Renal pelvis (tissue), 4 donors: ENCODE data around the gene RAMP3. TPM values are rescaled to one million over a fixed set of nuclear protein-coding genes. Genes with fewer than 3 reads are reported as not detected.

Experiments
- DNase-seq: peaks from one replicate; pipeline ENCODE4 v3.0.0-alpha.2; 2013
- polyA plus RNA-seq, 3 donors: library from polyadenylated mRNA; unstranded; fragments of 120-200 nt; gene quantifications; one replicate each; pipeline ENCODE4 v1.2.1, GENCODE V29; 2013; ENCODE audit not compliant: insufficient read length in 3 of 3

The RAMP3 gene
- polyA plus RNA-seq, 3 donors = 8.6 to 11.0 (median 10.7) TPM

DNA sequence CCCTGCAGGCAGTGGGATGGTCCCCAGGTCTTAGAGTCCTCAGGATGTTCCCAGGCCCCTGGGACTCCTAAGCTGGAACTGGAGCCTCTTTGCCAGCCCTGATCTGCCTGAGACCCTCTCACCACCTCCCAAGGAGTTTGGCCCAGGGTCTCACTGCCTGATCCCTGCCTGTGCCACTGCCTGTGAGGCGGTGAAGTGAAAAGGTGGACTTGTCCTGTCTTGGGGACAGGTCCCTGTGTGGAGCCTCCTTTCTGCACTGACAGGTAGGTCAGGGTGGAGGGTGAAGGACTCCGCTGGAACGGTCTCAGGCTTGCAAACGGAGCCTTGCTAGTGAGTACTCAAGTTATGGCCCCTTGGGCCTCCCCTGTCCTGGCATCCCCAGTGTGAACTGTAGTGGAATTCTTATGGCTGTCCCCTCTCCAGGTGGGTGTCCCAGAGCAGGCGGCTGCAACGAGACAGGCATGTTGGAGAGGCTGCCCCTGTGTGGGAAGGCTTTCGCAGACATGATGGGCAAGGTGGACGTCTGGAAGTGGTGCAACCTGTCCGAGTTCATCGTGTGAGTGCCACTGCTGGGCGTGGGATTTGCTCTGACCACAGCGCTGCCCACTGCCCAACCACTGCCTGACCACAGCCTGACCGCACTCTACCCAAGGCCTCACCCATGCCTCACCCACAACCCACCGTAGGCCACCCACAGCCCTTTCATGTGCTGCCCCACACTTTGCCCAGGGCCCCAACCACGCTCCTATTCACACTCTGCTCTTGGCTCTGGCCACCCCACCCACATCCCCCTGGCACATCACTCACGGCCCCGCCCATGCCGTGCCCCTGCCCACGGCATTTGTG lies 19.5 kb downstream of the RAMP3 start:
- DNase-seq = no peak

DNA sequence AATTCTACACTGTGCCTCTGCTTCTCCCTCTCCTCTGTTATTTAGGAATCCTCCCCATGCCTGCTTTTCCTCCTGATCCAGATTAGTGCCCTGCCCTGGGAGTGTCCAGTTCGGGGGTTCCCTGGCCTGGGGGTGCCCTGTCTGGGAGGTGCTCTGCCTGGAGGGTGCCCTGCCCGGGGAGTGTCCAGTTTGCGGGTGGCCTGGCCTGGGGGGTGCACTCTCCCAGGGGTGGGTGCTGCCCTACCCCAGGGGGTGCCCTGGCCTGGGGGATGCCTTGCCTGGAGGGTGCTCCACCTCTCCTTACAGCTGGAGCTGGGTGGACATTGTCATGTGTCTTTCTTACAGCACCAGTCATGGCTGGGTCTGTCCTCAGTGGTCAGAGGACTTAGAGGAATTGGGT lies 20.2 kb downstream of the RAMP3 start:
- DNase-seq = no peak

DNA sequence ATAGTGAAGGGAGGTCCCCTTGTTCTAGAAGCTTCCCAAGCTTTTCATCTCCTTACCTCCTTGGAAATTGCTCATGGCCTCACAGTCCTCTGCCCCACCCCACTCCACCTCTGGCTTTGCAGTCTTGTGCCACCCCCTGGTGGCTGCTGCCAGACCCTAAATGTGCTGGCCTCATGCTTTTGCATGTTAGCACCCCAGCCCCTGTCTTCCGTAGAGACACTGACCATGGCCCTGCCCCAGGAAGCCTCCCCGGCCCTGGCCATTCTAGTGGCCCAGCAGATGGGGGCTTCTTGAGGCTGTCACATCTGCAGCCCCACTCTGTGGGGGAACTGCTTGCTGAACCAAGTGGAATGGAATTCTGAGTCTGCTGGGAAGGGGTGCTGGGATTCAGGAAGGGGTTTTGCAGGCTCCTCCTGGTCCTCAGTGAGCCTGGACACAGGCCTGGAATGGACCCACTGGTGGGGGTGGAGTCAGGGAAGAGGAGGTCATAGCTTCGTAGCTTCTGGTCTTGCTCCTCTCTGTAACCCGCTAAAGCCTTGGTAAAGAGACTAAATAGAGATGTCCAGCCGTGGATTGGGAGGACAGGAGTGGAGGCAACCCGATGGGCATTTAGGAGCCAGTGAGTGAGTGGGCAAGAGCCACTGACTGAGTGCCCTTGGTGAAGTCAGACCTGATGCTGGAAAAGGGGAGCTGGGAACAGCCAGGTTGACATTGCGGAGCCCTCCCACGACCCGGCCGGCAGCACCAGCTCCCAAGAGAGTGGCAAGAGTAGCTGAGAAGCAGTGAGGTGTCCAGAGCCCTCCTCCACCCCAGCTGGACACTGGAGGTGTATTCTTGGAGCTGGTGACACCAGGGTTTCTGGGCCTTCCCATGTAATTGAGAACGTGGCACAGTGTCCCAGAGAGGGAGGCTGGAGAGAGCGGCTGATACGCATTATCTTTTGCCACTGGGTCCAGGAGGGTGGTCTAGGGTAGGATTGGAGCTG lies 20.9 kb downstream of the RAMP3 start:
- DNase-seq = no peak

DNA sequence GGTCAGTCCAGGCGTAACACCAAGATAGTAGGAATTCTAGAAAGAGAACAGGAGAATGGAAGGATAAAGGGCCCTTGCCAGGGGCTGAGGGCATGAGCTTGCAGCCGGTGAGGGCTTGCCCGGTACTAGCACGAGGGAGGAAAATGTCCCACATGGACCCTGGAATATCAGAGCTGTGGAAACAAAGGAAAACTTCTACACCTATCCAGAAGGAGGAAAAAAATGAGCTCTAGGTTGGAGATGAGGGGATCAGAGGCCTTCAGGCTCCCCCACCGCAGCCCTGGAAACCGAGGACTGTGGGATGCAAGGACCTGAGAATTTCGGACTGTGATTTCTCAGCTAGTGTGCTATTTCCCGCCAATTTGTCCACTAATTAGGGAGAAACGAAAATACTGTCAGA lies 22.1 kb downstream of the RAMP3 start:
- no peak for DNase-seq

DNA sequence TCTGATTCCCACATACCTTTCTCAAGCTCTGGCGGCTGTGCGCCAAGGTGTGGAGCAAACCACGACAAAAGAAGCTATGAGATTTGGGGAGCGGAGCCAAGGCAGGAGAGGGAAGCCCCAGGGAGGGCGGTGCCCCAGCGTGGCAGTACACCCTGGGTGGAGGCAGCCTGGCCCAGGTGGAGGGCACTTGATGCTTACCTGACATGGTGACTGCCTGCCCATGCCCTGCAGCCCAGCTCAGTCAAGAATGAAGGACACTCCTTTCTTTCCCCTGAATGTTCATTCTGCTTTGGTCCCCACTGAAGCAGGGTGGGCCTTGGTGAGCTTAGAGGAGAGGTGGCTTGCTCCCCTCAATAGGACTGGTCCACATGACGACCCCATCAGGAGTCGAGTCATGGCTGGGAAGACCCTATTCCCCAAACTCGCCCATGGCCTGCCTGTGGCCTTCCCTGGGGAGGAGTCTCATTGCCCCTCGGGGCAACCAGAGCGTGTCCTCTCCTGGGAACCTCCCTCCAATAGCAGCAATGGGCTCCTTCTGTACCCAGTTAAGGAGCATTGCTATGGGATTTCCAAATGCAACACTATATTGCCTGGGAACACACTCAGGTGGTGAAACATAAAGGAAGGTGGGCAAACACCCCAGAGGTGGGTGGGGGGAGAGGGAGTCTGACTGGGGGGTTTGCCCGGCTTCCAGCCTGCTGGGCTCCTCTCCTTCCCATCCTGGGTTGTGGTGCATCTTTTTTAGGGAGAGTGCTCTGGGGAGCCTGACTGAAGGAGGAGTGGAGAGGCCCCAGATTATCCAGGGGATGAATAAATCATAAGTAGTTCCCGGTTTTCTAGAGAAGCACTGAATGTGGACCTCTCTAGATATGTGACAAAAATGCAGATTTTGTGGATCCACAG lies 22.7 kb downstream of the RAMP3 start:
- no peak for DNase-seq

DNA sequence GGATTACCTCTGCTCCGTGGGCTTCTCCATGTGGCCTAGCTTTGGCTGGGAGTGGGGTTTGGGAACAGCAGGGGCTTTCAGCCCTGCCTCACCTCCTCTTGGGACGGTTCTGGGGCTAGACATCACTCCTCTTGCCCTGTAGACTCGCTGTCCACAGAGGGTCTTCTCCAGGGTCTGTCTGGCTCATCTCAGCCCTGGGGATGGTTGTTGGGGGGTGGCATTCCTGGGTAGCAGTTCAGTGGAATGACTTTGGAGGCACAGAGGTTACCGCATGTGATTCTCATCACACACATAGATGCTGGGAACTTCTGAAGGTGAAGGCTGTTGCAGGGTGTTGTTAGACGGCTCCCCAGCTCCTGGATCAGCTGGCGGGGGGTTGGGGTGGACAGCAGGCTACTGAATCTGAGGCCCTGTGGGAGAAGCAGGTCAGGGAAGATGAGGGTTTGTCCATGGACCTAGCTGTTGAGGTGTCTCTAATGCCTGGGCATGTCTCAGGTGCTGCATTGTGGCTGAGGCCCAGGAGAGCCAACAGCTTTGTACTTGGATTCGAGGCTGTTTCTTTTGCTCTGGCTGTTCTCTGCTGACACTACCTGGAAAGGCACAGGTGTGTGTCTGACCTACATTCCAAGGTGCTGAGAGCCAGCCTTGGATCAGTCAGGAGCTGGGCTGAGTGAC lies 23.8 kb downstream of the RAMP3 start:
- no peak for DNase-seq

DNA sequence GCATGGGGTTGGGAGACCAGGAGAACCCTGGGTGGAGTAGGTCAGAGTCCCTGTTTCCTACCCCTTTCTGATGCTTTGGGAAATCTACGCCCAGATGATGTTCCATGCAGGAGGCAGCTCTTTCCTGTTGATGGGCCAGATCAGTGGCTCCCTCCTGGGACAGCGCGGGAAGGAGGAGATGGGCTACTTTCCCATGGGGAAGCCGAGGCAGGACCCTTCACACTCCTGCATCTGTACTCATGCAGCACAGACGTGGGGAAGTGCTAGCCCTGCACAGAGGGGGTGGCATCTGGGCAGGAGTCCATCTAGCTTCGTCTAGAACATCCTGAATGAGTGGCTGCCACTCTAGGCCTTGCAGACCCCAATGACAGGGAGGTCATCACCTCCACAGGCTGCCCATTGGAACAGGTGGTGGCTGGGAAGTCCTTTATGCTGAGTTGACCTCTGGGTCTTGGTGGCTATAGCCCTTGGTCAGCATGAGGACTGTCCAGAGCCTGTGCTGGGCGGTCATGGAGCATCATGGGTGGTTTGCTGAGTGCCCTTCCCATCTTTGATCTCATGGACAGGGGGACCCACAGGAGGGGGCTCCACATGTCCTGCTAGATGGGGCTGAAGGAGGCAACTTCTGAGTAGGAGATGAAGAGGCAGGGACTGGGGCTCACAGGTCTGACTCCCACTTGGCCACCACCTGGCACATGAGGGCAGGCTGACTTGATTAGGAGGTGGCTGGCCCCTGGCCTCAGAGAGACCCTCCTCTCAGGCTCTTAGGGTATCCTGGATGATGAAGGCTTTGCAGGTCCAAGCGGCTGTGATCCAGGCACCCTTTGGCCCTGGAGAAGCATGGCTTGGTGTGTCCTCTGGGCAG lies 24.6 kb downstream of the RAMP3 start:
- DNase-seq = no peak

DNA sequence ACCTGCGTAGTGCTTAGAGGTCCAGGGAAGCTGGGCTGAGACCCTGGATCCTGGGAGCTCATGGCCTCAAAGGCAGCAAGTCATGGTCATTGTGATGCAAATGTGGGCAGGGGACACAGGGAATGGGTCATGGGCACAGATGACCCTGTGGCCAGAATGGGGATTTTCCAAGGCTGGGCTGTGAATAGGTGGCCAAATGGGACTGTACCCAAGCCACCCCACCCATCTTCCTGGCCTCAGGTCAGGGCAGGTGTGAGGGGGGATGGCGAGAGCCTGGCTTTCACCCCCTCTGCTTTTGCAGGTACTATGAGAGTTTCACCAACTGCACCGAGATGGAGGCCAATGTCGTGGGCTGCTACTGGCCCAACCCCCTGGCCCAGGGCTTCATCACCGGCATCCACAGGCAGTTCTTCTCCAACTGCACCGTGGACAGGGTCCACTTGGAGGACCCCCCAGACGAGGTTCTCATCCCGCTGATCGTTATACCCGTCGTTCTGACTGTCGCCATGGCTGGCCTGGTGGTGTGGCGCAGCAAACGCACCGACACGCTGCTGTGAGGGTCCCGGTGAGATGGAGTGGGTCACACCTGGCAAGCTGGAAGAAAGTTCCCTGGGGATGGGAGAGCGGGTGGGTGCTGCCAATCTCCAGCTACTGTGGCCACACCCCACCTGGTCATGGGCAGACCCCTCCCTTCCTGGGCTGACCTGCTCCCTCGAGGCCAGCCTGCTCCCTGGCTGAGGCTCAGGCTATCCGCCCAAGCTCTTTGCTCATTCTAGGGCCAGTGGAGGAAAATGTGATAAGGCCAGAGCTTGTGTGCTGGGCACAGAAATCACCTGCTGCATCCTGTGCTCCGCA lies 25.5 kb downstream of the RAMP3 start:
- no peak for DNase-seq

DNA sequence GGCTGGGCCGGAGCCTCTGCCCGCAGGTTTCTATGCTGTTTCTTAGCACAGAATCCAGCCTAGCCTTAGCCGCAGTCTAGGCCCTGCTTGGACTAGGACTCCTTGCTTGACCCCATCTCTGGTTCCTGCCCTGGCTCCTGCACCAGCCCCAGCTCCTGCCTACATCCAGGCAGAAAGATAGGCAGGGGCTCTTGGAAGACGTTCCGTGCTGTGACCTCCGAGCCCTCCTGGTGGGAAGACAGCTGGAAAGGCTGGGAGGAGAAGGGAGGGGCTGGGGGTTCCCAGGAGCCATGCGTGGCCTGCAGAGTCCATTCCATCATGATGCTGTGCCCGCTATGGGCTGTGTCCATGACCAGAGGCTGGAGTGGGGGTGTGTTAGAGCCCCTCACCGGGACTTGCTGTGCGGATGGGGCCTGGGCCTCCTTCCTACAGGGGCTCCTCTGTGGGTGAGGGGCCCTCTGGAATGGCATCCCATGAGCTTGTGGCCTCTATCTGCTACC lies 26.2 kb downstream of the RAMP3 start:
- no peak for DNase-seq

DNA sequence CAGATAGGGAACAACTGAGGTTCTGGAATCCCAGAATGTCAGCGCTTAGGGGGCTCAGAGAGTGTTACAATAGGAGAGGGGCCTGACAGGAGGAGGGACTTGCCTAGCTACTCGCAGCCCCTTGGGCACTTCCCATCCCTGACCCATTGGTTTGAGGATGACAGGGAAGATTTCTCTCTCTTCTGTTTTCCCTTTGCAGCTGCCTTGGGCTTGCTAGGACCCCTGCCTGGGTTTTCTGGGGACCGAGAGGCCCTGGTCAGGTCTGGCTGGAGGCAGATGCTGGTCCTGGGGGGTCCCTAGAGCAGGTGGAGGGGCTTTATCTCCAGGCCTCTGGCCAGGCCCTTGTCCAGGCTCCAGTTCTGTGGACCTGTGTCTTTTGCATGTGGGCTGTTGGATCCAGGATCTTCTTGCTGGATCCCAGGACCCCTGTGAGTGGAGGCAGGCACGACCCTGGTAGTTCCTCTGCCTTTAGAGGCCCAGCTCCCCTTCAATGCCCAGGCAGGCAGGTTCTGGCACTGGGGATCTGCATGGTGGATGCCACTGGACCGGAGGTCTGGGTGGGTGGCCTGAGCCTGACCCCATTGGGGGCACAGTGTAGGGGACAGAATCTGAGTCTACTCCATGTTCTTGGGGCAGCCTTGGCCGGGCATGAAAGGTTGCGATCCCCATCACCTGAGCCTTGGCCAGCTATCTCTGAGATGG lies 26.9 kb downstream of the RAMP3 start:
- DNase-seq = no peak

DNA sequence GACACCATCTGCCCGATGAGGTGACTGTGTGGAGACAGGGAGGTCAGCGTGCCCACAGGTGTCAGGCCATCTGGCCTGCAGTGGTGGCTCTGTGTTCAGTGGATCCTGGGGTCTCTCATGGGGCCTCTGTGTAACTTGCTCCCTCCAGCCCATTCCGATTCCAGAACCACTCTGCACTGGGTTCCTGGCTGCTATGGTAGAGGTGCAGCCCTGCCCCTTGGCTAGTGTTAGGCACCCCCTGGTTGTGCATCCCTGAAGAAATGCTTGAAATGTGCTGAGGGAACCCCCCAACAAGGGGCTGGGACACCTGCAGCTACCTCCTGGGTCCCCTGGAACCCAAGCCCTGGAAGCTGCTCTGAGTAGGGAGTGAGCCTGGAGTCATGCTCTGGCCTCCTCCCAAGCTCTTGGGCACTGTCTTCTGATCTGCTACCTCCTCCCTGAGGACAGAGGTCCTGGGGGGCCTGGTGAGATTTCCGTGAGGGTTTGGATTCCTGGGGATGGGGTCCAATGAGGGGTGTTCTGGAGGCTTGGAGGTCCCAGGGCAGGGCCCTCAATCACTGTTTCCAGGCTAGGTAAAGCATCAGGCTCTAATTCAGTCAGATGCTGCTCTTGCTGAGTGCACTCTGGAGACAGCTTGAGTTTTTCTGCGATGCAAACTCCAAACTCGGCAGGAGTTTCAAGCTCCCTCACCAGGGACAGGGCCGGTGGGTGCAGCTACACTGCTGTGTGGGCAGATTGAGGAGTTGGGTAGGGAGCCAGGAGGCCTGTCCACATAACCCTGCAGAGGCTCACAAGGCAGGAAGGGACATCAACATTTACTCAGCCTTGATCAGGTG lies 27.7 kb downstream of the RAMP3 start:
- no peak for DNase-seq

DNA sequence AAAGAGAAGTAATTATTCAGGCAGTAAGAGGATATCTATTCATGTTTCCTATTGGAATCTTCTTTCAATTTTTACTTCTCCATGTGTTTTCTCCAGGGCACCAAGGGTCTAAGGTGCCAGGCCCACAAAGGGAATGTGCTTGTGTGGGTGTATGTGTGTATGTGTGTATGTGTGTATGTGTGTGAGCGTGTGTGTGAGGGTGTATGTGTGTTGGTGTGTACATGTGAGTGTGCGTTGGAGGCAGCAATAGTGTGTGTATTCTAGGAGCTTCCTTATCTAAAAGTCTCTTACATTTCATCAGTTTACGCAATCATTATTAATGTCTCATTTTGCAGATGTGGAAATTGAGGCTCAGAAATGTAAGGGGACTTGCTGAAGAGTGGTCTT lies 28.3 kb downstream of the RAMP3 start:
- DNase-seq = no peak

DNA sequence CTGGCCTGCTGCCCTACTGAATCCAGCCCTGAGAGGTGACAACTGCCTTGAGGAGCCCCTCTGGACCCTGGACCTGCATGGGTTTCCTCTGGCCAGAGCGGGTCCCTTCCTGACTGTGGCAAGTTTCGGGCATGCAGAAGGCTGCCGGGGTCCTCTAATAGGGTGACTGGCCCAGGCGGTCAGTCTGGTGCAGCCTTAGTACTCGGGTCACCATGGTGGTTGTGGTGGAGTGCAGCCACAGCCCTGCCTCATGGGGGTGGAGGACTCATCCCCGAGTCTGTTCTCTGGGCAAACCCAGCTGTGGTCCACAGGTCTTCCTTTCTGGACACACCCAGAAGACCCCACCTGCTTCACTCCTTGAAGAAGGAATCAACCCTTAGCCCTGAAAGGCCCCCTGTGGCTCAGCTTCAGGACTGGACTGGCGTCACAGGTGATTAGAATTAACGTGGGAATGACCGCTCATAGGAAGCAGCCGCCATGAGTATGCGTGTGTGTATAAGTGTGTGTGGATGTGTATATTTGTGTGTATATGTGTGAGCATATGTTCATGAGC lies 28.7 kb downstream of the RAMP3 start:
- no peak for DNase-seq

DNA sequence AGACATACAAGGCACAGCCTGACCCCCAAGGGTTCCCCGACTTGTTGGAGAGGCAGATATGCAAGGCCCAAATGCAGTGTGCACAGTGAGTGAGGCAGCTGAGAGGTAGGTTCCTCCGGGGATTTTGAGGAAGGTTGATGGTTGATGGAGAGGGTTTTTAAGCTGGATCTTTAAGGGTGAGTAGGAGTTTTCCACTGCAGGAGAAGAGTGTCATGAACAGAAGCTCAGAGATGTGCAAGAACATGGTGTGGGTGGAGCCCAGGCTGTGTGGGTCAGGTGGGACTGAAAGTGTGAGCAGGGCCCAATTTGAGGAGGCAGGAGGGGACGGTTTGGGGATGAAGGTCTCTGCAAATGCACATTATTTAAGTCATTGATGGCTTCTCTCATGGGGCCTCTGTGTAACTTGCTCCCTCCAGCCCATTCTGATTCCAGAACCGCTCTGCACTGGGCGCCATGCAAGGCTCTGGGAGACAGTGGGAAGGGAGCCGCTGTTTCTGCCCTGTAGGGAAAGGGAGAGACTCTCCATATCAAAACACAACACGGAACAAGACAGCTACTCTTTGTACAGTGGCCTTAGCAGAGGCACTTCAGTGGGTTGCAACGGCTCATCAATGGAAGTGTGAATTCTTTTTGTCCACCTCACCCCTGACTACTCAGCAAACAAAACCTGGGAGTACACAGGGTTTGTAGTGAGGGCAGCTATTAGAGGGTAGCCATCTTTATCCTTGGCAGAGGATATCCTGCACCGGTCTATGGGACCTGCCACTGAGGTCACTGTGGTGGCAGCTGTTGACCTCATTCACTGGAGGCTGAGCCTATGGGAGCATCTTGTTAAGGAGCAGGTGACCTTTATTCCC lies 29.7 kb downstream of the RAMP3 start:
- no peak for DNase-seq

DNA sequence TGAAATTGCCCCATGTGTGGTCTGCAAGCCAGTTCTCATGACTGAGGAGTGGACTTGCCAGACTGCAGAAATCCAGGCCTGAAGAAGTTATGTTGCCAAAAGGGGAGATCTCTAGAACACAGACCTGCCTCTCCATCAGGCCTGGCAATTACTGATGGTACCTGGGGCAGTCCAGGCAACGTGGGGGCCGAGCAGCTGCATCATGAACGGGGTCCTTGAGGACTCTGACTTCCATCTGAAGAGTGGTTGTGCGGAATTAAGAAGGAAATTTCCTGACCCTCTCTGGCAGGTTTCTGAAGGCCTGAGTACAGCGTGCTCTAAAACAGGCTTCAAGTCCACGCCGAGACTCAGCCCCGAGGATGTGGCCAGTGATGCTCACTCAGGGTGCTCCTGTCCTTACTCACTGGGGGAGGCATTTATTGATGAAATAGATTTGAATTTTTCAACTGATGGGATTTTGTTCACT lies 30.4 kb downstream of the RAMP3 start:
- DNase-seq = no peak

DNA sequence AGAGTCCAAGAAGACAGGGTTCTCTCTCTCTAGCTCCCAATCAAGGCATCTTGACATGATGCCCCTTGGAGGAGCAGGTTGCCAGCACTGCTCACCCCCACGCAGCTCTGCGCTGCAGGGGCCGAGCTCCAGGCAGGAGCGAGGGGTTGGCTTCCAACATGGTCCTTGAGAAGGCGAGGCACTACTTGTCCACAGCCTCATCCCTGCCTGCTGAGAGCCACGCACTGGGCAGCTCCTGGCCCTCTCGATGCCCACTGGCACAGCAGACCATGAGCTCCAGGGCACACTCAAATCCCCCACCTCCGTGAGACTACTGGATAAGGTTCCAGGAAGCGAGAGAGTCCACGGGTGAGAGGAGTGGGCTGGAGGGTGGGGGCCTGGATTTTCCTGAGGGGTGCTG lies 31.1 kb downstream of the RAMP3 start:
- DNase-seq = no peak
